Stimulated activated CD8-positive, alpha-beta memory T cell treated with anti-CD3 and anti-CD28 coated beads, Interleukin-2, amount 100 ng/mL, for 1 hour (primary cell): Measurements from ENCODE around the gene TGM1.

Experiments
- DNase-seq, 2 donors: peaks; one replicate each; pipeline ENCODE4 v3.0.0-alpha.2; 2020; ENCODE audit warnings: low read depth in 2 of 2

TGM1 gene

DNA sequence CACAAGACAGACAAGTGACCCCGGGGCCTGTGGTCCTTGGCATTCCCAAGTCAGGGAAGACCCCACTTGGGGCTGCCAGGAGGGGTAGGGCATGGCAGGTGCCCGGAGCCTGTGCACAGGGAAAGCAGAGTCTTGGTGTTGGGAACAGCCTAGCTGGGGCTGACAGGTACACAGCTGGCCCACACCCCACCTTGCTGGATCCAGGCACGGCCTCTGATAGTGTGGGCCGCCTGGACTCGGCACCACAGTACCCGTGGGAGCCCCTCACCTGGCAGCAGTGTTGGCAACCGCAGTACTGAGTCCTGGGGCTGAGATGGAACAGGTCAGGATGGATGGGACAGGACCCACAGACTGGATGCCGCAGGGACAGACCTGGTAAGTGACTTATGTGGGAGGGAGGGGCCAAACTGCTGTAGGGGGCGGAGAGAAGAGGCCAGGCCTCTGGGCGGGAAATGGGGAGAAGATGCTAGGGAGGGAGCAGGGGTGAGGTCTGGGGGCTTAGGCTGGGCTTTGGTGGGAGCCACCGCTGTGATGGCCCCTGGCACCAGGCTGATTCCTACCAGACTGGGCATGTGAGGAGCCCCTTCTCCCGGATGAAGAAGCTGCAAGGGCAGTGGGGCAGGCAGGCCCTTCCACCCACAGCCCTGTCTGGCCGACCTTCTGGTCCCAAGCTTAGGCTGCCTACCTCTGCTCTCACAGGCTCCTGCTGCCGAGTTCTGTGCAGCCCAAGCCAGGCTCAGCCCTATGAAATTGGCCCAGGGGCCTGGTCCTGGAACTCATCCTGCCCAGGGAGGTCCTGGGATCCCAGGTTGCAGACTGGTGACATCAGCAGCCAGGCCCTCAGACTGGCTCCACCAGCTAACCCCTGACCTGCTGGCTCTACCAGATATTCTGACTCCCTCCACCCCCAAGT lies at the start of gene TGM1:
Gene TGM1 (minus strand): TSS at position 357 of the 913 bp plus-strand sequence. CDS start 825 bp downstream, outside the sequence.
- no peak for DNase-seq

DNA sequence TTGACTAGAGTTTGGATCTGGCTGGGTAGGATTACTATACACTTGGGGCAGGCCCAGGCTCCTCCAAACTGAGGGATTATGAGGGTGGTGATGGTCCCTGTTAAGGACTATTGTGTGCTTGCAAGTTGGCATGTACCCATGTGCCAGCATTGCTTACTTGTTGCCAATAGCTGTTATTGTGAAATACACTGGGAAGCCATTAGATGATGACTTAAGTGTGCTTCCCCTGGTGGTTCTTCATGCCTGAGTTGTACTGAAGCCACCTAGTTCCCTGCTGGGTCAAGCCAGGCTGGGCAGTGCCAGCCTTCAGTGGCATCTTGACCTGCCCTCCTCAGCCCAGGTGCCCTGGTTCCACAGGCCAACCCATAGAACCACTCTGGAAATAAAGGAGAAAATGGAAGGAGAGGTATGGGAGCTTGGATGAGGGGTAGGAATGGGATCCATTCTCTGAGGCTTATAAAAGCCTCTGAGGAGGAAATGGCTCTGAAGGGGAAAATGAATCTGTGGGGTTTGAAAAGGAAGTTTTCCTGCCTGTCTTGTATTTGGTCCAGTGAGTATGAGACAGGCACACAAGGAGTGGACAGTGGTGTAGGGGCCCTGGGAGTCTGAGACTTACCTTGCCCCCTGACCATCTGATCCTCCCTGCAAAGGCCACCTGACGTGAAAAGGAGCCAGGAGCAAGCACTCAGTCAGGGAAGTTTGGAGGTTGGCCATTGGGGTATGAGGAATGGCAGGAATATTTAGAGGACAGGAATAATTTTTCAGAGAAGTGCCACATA lies 49.0 kb upstream of the TGM1 start:
- no peak for DNase-seq

DNA sequence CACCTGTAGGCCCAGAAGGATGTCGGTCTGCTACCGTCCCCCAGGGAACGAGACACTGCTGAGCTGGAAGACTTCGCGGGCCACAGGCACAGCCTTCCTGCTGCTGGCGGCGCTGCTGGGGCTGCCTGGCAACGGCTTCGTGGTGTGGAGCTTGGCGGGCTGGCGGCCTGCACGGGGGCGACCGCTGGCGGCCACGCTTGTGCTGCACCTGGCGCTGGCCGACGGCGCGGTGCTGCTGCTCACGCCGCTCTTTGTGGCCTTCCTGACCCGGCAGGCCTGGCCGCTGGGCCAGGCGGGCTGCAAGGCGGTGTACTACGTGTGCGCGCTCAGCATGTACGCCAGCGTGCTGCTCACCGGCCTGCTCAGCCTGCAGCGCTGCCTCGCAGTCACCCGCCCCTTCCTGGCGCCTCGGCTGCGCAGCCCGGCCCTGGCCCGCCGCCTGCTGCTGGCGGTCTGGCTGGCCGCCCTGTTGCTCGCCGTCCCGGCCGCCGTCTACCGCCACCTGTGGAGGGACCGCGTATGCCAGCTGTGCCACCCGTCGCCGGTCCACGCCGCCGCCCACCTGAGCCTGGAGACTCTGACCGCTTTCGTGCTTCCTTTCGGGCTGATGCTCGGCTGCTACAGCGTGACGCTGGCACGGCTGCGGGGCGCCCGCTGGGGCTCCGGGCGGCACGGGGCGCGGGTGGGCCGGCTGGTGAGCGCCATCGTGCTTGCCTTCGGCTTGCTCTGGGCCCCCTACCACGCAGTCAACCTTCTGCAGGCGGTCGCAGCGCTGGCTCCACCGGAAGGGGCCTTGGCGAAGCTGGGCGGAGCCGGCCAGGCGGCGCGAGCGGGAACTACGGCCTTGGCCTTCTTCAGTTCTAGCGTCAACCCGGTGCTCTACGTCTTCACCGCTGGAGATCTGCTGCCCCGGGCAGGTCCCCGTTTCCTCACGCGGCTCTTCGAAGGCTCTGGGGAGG lies 47.9 kb upstream of the TGM1 start, which contains the start of gene LTB4R:
Gene LTB4R (plus strand): TSS at position 857 of the 959 bp plus-strand sequence. CDS start 4,150 bp downstream, outside the sequence.
- DNase-seq: peak; percentile 40 to 45

DNA sequence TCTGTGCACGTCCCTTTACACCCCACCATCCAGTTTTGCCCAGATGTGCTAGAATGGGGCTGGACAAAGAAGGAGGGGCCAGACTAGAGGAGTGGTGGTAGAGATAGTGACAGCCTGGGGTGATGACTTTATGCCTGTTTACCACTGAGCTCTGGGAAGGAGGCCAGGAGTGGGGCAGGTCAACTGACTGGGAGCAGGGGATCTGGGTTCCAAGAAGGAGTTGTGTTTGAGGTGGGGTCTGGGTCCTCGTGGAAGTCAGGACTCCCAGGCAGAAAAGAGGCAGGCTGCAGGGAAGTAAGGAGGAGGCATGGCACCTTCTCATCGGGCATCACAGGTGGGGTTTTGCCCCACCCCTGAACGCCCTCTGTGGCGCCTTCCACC lies 47.3 kb upstream of the TGM1 start:
- DNase-seq: no peak

DNA sequence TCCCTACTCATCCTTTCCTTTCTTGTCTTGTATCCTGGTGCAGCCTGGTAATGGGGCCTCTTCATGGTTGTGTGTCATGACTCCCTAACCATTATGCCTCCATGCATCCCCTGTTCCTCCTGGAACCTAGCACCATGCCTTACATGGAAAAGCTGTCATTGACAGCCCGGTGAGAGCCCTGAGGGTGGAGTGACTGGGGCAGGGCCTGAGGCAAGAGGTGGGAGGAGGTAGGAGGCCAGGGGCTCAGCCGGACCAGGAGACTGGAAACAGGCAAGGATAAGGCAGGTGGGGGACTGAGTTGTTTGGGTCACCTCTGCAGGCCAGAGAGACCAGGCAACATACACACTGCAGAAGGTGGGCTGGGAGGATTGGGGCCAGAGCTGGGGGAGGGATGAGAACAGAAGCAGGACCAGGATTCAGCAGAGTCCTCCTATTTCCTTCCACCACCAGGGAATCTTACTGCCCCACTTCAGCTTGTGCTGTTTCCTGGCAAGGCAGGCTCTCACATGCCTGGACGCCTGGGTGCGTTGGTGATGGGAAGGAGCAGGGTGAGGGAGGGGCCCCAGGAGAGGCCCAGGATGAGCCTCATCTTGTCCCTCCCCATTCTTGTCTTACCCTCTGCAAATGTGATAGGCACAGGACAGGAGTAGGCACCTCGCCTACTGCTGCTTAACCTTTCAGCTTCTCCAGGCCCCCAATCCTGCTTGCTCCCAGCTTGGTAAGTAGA lies 46.7 kb upstream of the TGM1 start, which contains the start of gene LTB4R2:
Gene LTB4R2 (plus strand): TSS at position 603 of the 727 bp plus-strand sequence. CDS start 525 bp downstream, outside the sequence.
- no peak for DNase-seq

DNA sequence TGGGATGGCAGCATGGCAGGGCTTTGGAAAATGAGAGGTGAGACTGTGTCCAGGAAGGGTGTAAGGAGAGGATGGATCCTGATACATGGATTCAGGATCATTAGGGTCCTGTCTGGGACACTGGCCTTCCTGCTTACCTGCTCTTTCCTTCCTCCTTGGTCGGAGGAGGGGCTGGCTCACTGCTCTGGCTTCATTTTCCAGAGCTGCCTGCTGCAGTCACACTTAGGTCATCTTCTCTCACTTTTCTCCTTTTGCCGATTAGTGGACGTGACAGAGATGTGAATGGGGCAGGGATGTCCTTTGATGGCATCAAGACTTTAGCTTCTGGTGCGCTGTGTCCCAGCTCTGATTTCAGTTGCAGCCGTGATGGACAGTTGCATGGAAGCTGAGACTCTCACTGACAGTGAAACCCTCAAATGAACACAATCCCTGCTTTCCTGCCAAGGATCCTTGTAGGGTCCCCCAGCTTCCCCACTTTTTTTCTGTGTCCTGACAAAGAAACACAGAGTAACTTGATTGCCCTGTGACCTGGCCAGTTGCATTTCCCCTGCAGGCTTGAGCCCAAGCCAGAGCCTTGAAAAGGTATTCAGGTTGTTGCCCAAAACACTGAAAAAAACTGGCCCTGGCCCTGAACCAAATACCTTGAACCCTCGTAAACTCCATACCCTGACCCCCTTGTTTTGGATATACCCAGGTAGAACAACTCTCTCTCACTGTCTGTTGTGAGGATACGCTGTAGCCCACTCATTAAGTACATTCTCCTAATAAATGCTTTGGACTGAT lies 45.6 kb upstream of the TGM1 start:
- DNase-seq: no peak

DNA sequence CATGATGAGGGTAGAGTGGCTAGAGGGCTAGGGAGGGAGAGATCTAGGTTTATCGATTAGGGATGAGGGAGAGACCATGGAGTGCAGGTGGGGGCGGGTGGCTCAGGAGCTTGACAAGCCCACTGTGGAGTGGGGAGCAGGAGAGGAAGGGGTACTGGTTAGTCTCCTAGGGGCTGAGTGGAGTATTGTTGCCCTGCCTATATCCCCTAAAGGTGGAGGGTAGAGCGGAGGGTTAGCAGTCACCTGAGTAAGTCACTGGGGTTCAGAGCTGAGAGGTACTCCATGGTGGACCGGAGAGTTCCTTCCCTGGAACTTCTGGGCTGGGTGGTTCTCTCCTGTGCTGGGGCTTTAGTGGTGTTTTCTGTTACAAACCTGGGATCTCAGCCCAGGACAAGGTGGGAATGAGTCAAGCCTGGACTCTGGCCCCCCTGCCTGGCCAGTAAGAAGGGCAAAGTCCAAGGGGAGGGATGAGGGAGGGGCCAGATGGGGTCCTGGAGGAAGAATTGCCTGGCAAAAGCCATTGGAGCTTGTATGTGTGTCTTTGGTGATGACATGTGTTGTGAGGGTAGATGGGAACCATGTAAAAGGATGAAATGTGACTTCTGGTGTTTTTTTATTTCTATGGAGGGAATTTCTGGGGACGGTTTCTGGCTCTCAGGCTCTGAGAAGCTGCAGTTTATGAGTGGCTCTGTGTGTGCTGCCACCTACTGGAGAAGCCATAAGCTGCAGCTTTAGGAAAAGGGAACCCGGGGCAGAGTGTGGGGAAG lies 44.8 kb upstream of the TGM1 start, which contains the start of gene CIDEB:
Gene CIDEB (minus strand): TSS at position 403 of the 767 bp plus-strand sequence. CDS start 119 bp downstream, at position 284.
- DNase-seq: peak; percentile 31 to 35

DNA sequence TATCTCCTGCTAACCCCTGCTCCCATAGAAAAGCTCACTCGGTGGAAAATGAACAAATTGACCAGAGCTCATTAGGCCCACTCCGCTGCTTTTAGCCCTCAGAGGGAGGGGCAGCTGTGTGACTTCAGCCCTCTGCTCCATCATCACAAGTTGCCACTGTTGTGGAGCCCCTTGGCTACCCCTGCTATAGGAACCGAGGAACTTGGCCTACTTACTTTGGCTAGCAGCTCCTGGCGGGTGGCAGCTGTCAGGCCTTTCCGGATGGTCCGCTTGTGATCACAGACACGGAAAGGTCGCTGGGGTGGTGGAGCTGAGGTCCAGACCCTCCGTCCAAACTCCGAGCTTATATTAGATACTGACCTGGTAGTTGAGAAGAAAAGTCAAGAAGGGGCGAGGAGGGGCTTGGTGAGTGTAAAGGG lies 44.2 kb upstream of the TGM1 start:
- DNase-seq: no peak

DNA sequence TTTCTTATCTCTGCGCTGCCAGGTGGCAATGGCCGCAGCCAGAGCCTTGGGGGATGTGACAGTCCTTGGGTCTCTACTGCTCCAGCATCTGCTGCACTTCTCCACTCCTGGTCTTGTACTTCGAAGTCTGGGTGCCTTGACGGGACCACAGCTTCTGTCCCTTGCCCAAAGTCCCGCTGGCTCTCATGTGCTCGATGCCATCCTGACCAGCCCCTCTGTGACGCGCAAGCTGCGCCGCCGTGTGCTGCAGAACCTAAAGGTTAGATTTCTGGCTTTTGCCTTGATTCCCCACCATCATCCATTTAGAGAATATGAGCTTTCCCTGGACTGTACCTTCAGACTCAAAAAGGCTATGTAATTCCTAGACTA lies 41.0 kb upstream of the TGM1 start:
- DNase-seq: no peak

DNA sequence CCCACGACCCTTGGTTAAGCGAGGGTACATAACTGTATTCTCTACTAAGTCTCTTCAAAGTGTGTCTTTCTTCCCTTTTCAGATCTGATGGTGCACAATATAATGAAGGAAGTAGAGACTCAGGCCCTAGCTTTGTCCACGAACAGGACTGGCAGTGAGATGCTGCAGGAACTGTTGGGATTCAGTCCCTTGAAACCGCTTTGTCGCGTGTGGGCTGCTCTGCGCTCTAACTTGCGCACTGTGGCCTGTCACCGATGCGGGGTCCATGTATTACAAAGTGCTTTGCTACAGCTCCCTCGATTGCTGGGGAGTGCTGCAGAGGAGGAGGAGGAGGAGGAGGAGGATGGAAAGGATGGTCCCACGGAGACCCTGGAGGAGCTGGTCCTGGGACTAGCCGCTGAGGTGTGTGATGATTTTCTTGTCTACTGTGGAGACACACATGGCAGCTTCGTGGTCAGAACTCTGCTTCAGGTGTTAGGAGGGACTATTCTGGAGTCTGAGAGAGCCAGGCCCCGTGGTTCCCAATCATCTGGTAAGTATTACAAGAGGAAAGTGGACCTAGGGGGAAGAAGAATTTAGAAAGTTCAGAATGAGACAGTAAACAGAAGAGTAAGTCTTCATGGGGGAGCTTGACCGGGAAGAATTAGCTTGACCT lies 37.5 kb upstream of the TGM1 start:
- DNase-seq: no peak

DNA sequence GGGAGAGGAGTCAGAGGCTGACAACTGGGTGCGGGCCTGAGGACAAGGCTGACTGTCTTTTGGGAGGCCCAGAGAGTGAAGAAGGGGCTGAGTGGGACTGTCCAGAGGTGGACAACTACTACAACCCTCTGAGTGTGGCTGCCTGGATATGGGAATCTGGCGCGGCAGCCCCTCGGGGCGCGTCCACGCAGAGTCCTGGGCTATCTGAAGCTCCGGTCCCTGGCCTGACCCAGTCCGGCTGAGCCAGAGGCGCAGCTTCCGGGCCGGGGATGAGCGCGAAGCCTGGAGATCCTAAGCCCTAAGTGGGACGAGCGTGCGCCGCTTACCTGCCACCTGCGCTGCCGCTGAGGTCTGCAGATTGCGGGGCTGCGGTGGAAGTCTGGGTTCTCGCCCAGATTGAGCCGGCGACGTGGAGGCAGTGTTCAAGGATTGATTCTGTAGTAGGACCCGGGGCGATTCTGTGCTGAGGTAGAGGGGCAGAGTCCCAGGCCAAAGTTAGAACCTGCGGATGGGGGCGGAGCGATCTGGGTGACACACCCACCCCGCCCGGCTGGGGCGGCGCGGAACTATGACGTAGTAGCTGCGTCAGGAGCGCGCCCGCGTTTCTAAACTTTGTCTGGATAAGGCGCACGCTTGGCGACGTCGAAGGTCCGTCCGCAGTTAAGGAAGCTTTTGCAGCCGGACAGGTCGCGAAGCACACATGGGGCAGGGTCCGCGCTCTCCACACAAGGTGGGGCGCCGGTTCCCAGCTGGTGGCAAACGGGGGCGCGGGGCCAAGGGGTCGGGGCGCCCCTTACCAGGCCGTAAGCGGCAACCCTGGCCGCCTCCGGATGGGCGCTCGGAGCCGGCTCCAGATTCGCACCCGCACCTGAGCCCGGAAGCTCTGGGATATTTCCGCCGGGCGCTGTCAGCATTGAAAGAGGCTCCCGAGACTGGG lies 36.5 kb upstream of the TGM1 start, which contains the start of the genes DHRS1 and NOP9:
Gene DHRS1 (minus strand): TSS at position 526 of the 937 bp plus-strand sequence. CDS start 674 bp downstream, outside the sequence.
Gene NOP9 (plus strand): TSS at position 596 of the 937 bp plus-strand sequence. CDS start 105 bp downstream, at position 701.
- DNase-seq: peak; percentile 89 to 91

DNA sequence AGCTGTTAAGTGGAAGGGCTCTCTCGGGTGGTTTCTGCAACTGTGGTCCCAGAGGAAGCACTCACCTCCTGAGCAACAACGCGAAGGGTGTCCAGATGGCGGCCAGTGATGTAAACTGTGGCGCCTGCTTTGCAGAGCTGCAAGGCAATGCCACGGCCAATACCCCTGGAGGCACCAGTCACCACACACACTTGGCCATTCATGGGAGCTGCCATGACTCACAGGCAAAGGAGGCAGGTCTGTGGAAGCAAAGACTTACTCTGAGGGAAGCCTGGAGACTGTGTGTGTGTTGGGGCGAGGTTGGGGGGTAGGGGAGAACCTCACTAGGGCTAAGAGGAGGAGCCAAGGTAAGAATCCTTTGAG lies 35.9 kb upstream of the TGM1 start:
- DNase-seq: no peak

DNA sequence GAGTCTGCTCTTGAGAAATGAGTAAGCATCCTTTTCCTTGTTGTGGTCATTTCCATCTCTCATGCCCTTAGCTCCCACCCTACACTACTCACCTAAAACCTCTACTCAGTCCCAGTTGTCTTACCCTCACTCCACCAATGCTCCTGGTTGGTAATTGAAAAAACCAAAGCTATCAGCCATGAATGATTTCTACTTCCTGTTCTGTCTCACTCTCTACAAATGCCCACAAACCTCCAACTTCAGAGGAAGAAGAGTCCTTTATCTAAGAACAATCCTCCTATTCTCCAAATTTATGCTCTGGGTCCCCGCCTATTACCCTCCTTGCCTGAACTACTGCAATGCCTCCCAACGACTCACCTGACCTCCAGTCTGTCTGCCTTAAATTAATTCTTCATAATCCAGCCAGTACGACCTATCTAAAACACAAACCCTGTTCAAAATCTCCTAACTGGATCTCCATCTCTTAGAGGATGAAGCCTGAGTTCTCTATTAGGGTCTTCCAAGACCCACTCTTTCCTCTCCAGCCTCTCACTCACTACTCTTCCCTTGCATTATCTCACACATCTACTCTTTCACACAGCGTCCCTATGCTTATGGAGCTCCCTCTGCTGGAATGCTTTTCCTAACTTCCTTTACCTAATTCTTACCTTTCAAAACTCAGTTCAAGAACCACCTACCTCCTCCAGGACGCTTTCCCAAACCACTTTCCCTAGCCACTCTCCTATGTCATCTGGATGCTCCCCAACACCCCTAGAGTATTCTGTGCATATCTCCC lies 34.4 kb upstream of the TGM1 start:
- DNase-seq: no peak

DNA sequence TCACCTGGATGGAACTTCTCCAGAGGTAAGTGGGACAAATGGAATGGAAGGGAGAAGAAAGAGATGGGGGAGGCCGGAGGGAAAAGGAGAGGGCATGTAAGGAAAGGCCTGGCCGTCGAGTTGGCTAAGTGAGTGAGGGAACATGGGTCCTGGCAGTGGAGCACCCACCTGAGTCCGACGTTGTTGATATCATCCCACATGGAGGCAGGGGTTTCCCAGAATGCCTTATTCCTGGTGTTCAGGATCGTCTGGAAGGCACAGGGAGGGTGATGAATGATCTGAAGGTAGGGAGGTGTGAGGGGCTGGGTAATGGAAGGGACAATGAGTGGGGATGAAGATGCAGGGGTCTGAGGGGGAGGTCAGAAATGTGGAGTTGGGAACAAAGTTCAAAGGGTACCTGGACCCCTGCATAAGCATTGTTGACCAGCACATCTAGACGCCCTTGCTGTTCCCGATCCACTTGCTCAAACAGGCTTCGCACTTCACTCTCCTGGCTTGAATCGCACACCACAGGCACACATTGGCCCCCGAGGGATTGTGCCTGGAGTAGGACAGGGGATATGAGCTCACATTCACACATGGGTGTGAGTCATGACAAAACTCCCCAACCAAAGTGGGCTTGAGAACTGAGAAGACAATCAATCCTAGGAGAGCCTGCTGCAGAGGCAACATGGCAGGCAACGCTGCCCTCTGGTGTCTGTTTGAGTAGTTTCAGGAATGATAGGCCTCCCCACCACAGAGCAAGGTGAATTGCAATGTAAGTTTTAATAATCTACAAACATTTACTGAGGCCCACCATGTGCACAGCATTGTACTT lies 33.6 kb upstream of the TGM1 start:
- peak; percentile 33 to 49 for DNase-seq

DNA sequence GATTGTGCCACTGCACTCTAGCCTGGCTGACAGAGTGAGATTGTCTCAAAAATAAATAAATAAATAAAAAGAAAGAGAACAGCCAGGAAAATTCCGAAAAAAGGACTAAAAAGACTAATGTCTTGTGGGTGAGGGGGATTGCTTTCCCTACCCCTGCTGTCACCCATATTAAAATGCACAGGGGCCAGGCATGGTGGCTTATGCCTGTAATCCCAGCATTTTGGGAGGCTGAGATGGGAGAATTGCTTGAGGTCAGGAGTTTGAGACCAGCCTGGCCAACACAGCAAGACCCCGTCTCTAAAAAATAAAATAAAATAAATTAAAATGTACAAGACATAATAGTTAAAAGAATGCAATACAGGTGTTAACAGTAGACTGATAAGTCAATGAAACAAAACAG lies 30.5 kb upstream of the TGM1 start:
- no peak for DNase-seq
